ENCODE measurements around the gene TMC3.
A peak's percentile ranks its signal among the peaks of the same experiment; 100 is the strongest.

Gene TMC3

GRCh38 chr15:81301385-81301784 lies 72.6 kb downstream of the TMC3 start:
- no peak for TF ChIP-seq CTCF (conservative IDR thresholded peaks at IDR 0.05; ENCODE audit: low read depth)
- CTCF ChIA-PET: no interaction called here
- POLR2A ChIA-PET (ENCODE audit: low non-redundant PET): no interaction called here
- DNase-seq (ENCODE audit: low spot score): no peak
- H3K27ac ChIP-seq: no peak overlapping the region

GRCh38 chr15:81299630-81300273 lies 74.3 kb downstream of the TMC3 start:
- no peak overlapping the region for H3K27ac ChIP-seq
- no peak for DNase-seq (ENCODE audit: low spot score)
- ChIA-PET CTCF (interaction anchor here (1.2 kb wide), 1 partner anchor 33 kb away, joined by 3 read pairs; no protein-coding TSS in a partner anchor), POLR2A (ENCODE audit: low non-redundant PET) (no interaction called here)
- no peak for TF ChIP-seq CTCF (conservative IDR thresholded peaks at IDR 0.05; ENCODE audit: low read depth)

GRCh38 chr15:81299156-81299555 lies 74.9 kb downstream of the TMC3 start:
- ChIA-PET POLR2A (ENCODE audit: low non-redundant PET) (no interaction called here), CTCF (interaction anchor here (1.2 kb wide), 1 partner anchor 33 kb away, joined by 3 read pairs; no protein-coding TSS in a partner anchor)
- TF ChIP-seq CTCF (conservative IDR thresholded peaks at IDR 0.05; ENCODE audit: low read depth): no peak
- H3K27ac ChIP-seq: no peak overlapping the region
- no peak for DNase-seq (ENCODE audit: low spot score)

GRCh38 chr15:81298611-81299010 lies 75.4 kb downstream of the TMC3 start:
- ChIA-PET POLR2A (ENCODE audit: low non-redundant PET) (no interaction called here), CTCF (no interaction called here)
- DNase-seq (ENCODE audit: low spot score): no peak
- no peak for TF ChIP-seq CTCF (conservative IDR thresholded peaks at IDR 0.05; ENCODE audit: low read depth)
- H3K27ac ChIP-seq: peak overlapping the region; percentile 76

GRCh38 chr15:81297603-81298575 lies 76.1 kb downstream of the TMC3 start:
- TF ChIP-seq CTCF (conservative IDR thresholded peaks at IDR 0.05; ENCODE audit: low read depth): no peak
- ChIA-PET POLR2A (ENCODE audit: low non-redundant PET) (no interaction called here), CTCF (no interaction called here)
- no peak for DNase-seq (ENCODE audit: low spot score)
- peak overlapping the region; percentile 76 for H3K27ac ChIP-seq

- ChIA-PET CTCF (interaction anchor here (1.6 kb wide), 1 partner anchor 31 kb away, joined by 3 read pairs; no protein-coding TSS in a partner anchor), POLR2A (ENCODE audit: low non-redundant PET) (no interaction called here)
- peak; percentile 95 for DNase-seq (ENCODE audit: low spot score)
- peak overlapping the region; percentile 76 for H3K27ac ChIP-seq
- TF ChIP-seq CTCF (conservative IDR thresholded peaks at IDR 0.05; ENCODE audit: low read depth): no peak
These were observed 76.9 kb downstream of the TMC3 start for GRCh38 chr15:81297147-81297572.

All from RWPE1 (cell line).